ENCODE measurements around the gene MYO5A.

DNA sequence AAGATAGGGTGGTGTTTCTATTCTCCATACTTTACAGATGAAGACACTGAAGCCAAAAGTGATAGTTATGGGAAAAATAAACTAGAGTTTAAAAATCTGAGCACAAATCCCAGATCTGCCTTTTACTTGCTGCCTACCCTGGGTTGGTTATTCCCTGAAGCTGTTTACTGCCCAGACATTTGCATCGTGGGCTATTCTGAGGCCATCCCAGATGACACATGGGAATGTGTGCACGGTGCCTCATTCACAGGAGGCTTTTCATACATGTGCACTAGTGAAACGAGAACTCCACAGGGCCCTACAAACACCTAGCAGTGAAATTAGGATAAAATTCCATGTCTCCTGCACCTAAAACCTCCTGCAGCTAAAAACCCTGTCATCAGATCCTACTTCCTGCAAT lies 250.5 kb downstream of the MYO5A start:
- TF ChIP-seq EZH2phosphoT487 (IDR thresholded peaks at IDR 0.05; ENCODE audit: borderline replicate concordance), result no peak
- TF ChIP-seq, protein P1, sequence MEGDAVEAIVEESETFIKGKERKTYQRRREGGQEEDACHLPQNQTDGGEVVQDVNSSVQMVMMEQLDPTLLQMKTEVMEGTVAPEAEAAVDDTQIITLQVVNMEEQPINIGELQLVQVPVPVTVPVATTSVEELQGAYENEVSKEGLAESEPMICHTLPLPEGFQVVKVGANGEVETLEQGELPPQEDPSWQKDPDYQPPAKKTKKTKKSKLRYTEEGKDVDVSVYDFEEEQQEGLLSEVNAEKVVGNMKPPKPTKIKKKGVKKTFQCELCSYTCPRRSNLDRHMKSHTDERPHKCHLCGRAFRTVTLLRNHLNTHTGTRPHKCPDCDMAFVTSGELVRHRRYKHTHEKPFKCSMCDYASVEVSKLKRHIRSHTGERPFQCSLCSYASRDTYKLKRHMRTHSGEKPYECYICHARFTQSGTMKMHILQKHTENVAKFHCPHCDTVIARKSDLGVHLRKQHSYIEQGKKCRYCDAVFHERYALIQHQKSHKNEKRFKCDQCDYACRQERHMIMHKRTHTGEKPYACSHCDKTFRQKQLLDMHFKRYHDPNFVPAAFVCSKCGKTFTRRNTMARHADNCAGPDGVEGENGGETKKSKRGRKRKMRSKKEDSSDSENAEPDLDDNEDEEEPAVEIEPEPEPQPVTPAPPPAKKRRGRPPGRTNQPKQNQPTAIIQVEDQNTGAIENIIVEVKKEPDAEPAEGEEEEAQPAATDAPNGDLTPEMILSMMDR (conservative IDR thresholded peaks at IDR 0.05; ENCODE audit: low read length), result no peak

All from Loucy (cell line).